Activated naive CD4-positive, alpha-beta T cell treated with anti-CD3 and anti-CD28 coated beads, Interleukin-2, amount 10 ng/mL, durations not matched to agents 7 days and 5 days (primary cell): ENCODE data around the gene MLKL.

Experiments
- CTCF ChIA-PET: fragments of 350-600 bp; sonication (Branson Sonifier 250); formaldehyde crosslinking; loops from one replicate; lab custom pipeline; 2021; ENCODE audit warnings: antibody characterized with exemption; lab: Charles Lee
- DNase-seq: peaks from one replicate; pipeline ENCODE4 v3.0.0-alpha.2; 2020
- H3K27ac Mint-ChIP-seq: one replicate; pipeline ENCODE4 v1.8.0; 2021; ENCODE audit warnings: mild to moderate bottlenecking, moderate library complexity, mixed read lengths
- H3K27me3 Mint-ChIP-seq: one replicate; pipeline ENCODE4 v1.8.0; 2021; ENCODE audit warnings: mild to moderate bottlenecking, mixed read lengths
- H3K36me3 Mint-ChIP-seq: one replicate; pipeline ENCODE4 v1.8.0; 2021; ENCODE audit warnings: mixed read lengths
- H3K4me1 Mint-ChIP-seq: one replicate; pipeline ENCODE4 v1.8.0; 2021; ENCODE audit warnings: mixed read lengths
- H3K4me3 Mint-ChIP-seq: one replicate; pipeline ENCODE4 v1.8.0; 2021; ENCODE audit warnings: mild to moderate bottlenecking, moderate library complexity, mixed read lengths
- H3K9me3 Mint-ChIP-seq: one replicate; pipeline ENCODE4 v1.8.0; 2021; ENCODE audit warnings: mixed read lengths

MLKL gene

DNA sequence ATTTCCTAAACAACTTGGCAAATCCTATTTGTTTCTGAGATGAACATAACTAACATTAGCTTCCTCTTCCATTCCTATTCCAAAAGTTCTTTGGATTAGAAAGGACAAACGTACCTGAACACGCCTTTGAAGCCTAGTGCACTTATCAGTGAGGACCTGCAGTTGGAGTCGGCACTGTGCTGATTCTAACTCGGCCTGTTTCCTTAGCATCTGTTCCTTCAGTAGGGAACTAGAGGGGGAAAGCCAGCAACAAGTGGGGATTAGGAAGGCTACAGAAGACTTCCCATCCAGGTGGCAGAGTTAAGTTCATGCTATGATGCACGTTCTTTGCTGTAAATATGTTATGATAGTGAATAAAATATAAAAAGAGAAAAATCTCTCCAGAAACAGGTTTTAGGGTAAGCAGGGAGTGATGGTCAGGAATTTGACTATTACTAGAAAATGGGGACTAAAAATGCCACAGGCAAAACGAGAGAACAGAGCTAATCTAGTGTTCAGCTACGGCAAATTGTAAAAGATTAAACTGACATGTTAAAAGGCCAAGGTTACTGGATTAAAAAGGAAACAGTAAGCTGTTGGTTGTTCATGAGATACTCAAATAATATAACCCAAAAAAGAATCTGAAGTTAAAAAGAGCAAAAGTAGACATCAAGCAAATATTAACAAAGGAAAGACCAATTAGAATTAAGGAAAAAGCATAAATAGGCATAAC lies 62.8 kb downstream of the MLKL start:
- Mint-ChIP-seq H3K4me1 (no peaks in the 10 kb centered on the region), H3K36me3 (peaks cover 43% of the 10 kb centered on the region), H3K4me3 (no peak overlapping the region), H3K27me3 (no peaks in the 10 kb centered on the region), H3K27ac (peak overlapping the region; percentile 22), H3K9me3 (no peaks in the 10 kb centered on the region)
- CTCF ChIA-PET, result interaction anchor here (0.6 kb wide), 1 partner anchor 176 kb away, joined by 4 read pairs; no protein-coding TSS in a partner anchor
- DNase-seq, result no peak

GRCh38 chr16:74635303-74635702 lies 65.4 kb downstream of the MLKL start:
- DNase-seq, result no peak
- Mint-ChIP-seq H3K27ac (no peak overlapping the region), H3K27me3 (no peaks in the 10 kb centered on the region), H3K4me1 (peaks cover 2% of the 10 kb centered on the region), H3K36me3 (peaks cover 47% of the 10 kb centered on the region), H3K9me3 (no peaks in the 10 kb centered on the region), H3K4me3 (no peak overlapping the region)
- CTCF ChIA-PET, result interaction anchor here (0.8 kb wide), 1 partner anchor 16 kb away, joined by 3 read pairs; no protein-coding TSS in a partner anchor

DNA sequence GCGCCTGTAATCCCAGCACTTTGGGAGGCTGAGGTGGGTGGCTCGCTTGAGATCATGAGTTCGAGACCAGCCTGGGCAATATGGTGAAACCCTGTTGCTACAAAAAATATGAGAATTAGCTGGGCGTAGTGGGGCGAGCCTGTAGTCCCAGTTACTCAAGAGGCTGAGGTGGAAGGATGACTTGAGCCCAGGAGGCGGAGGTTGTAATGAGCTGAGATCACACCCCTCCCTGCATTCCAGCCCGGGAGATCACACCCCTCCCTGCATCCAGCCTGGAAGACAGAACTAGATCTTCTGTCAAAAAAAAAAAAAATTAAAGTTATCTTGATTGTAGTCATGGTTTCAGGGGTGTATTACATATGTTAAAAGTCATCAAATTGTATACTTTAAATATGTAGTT lies 67.0 kb downstream of the MLKL start:
- peaks cover 58% of the 10 kb centered on the region for H3K36me3 Mint-ChIP-seq
- no peak for DNase-seq
- H3K4me3 Mint-ChIP-seq, result no peak overlapping the region
- peaks cover 2% of the 10 kb centered on the region for H3K4me1 Mint-ChIP-seq
- H3K27me3 Mint-ChIP-seq, result no peaks in the 10 kb centered on the region
- H3K9me3 Mint-ChIP-seq, result no peaks in the 10 kb centered on the region
- CTCF ChIA-PET, result interaction anchor here (0.9 kb wide), 1 partner anchor 58 kb away, joined by 3 read pairs; no protein-coding TSS in a partner anchor
- peak overlapping the region; percentile 45 for H3K27ac Mint-ChIP-seq

GRCh38 chr16:74627506-74628220 lies 73.0 kb downstream of the MLKL start:
- CTCF ChIA-PET, result interaction anchor here (1.4 kb wide), 1 partner anchor 318 kb away, joined by 5 read pairs; no protein-coding TSS in a partner anchor
- peaks cover 8% of the 10 kb centered on the region for H3K4me1 Mint-ChIP-seq
- H3K4me3 Mint-ChIP-seq, result no peak overlapping the region
- peak overlapping the region; percentile 52 for H3K27ac Mint-ChIP-seq
- H3K27me3 Mint-ChIP-seq, result no peaks in the 10 kb centered on the region
- DNase-seq, result no peak
- peaks cover 80% of the 10 kb centered on the region for H3K36me3 Mint-ChIP-seq
- H3K9me3 Mint-ChIP-seq, result no peaks in the 10 kb centered on the region

DNA sequence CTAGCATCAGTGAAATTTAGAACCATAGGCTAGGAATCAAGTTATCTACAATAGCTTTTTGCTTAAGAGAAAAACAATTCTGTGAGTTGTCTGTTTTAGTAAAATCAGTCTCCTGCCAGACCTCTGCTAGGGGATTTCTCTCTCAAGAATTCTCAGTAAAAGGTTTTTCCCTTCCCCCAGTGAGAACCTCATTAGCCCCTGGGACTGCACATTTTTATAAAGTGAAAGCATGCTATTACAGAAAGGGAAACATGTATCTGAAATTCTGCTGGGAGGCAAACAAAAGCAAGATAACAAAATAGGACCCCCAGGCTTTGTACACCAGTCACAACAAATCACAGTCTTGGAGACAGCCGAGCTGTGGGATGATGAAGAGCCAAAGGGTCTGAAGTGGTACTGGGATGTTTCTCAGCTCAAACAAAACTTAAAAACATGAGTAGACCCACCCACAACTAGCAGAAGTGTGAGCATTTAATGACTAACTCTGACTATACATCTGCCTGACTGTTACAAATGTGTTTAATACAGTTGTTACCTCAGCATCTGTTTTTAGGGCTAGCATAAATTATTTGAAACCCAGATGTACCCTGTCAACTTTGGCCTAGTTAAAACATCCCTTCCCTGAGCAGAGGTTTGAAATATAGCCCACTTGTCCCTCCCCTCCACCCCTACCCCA lies 73.8 kb downstream of the MLKL start:
- no peaks in the 10 kb centered on the region for H3K9me3 Mint-ChIP-seq
- peaks cover 82% of the 10 kb centered on the region for H3K36me3 Mint-ChIP-seq
- CTCF ChIA-PET, result interaction anchor here (1.0 kb wide), 1 partner anchor 8 kb away, joined by 3 read pairs; no protein-coding TSS in a partner anchor
- peaks cover 8% of the 10 kb centered on the region for H3K4me1 Mint-ChIP-seq
- no peak for DNase-seq
- no peak overlapping the region for H3K4me3 Mint-ChIP-seq
- H3K27ac Mint-ChIP-seq, result peak overlapping the region; percentile 57
- H3K27me3 Mint-ChIP-seq, result no peaks in the 10 kb centered on the region

GRCh38 chr16:74625500-74626350 lies 74.9 kb downstream of the MLKL start:
- CTCF ChIA-PET, result interaction anchor here (1.0 to 1.7 kb wide), 4 partner anchors 7 to 26 kb away, joined by 3 to 7 read pairs (median 4); no protein-coding TSS in a partner anchor
- Mint-ChIP-seq H3K27ac (no peak overlapping the region), H3K4me3 (no peak overlapping the region), H3K4me1 (peaks cover 7% of the 10 kb centered on the region), H3K9me3 (no peaks in the 10 kb centered on the region), H3K27me3 (no peaks in the 10 kb centered on the region), H3K36me3 (peaks cover 84% of the 10 kb centered on the region)
- no peak for DNase-seq

GRCh38 chr16:74623839-74624235 lies 76.8 kb downstream of the MLKL start:
- no peak for DNase-seq
- Mint-ChIP-seq H3K27me3 (no peaks in the 10 kb centered on the region), H3K9me3 (no peaks in the 10 kb centered on the region), H3K36me3 (peaks cover 75% of the 10 kb centered on the region), H3K4me1 (peaks cover 7% of the 10 kb centered on the region), H3K27ac (no peak overlapping the region), H3K4me3 (no peak overlapping the region)
- CTCF ChIA-PET, result interaction anchor here (1.7 kb wide), 1 partner anchor 22 kb away, joined by 7 read pairs; no protein-coding TSS in a partner anchor

- DNase-seq, result peak; percentile 23
- CTCF ChIA-PET, result interaction anchor here (1.0 to 1.5 kb wide), 5 partner anchors 8 to 55 kb away, joined by 3 to 6 read pairs (median 4); no protein-coding TSS in a partner anchor
- H3K36me3 Mint-ChIP-seq, result peaks cover 70% of the 10 kb centered on the region
Observed at GRCh38 chr16:74623214-74623838, 77.3 kb downstream of the MLKL start.

GRCh38 chr16:74622005-74622404 lies 78.7 kb downstream of the MLKL start:
- Mint-ChIP-seq H3K4me1 (peaks cover 9% of the 10 kb centered on the region), H3K36me3 (peaks cover 65% of the 10 kb centered on the region), H3K9me3 (no peaks in the 10 kb centered on the region), H3K4me3 (no peak overlapping the region), H3K27me3 (no peaks in the 10 kb centered on the region), H3K27ac (peak overlapping the region; percentile 37)
- CTCF ChIA-PET, result interaction anchor here (1.0 to 1.5 kb wide), 5 partner anchors 9 to 54 kb away, joined by 3 to 6 read pairs (median 4); no protein-coding TSS in a partner anchor
- no peak for DNase-seq

More at GRCh38 chr16:74623214-74623838, 77.3 kb downstream of the MLKL start:
- H3K27me3 Mint-ChIP-seq, result no peaks in the 10 kb centered on the region
- H3K4me1 Mint-ChIP-seq, result peaks cover 7% of the 10 kb centered on the region
- no peak overlapping the region for H3K27ac Mint-ChIP-seq
- no peaks in the 10 kb centered on the region for H3K9me3 Mint-ChIP-seq
- H3K4me3 Mint-ChIP-seq, result no peak overlapping the region
